ENCODE data around the gene IQCF2.
"Not testable (repeated sequence)": the region's sequence is repeated elsewhere in the genome, so short reads cannot be mapped to it uniquely, and the experiment has no call there.

IQCF2 gene

DNA sequence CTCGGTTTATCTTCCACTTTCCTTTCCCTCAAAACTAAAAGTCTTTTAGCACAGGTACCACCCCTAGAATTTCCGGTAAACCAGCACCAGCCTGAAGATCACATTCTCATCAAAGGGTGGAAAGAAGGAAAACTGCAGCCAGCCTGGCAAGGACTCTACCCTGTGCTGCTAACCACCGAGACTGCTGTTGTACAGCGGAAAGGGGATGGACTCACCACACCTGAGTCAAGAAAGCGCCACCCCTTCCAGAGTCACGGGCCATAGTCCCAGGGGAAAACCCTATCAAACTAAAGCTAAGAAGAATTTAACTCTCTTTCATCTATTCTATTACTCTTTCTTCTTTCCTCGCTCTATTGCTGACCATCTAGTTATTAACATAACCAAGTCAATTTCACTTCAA, 38.6 kb downstream of the IQCF2 start:
- H3K27ac ChIP-seq (ENCODE audit: low read depth, low read length); H3K79me1 ChIP-seq (ENCODE audit: low read length); H3K27me3 ChIP-seq (ENCODE audit: insufficient read depth, low read length); H3K4me3 ChIP-seq (ENCODE audit: low read depth, low read length); H2AFZ ChIP-seq (ENCODE audit: insufficient read depth, low read length, poor library complexity); H4K91ac ChIP-seq (ENCODE audit: low read depth, low read length); H3K4me1 ChIP-seq (ENCODE audit: control insufficient read depth in 1 of 2, insufficient read depth in 2 of 2, low read length in 2 of 2); H3K14ac ChIP-seq (ENCODE audit: low read length); H3K18ac ChIP-seq (ENCODE audit: low read length); H3K23ac ChIP-seq (ENCODE audit: low read length); H3K4ac ChIP-seq (ENCODE audit: low read depth, low read length); H3K79me2 ChIP-seq (ENCODE audit: control insufficient read depth, insufficient read depth, low read length, poor library complexity); H3K9me3 ChIP-seq (ENCODE audit: insufficient read depth, low read depth, low read length); H2BK120ac ChIP-seq (ENCODE audit: insufficient read depth, low read length, poor library complexity); H2BK5ac ChIP-seq (ENCODE audit: low read depth, low read length, poor library complexity); H3K4me2 ChIP-seq (ENCODE audit: low read length); H2AK5ac ChIP-seq (ENCODE audit: low read length); H4K12ac ChIP-seq (ENCODE audit: low read depth, low read length); H3K36me3 ChIP-seq (ENCODE audit: control insufficient read depth in 1 of 2, insufficient read depth in 2 of 2, low read length in 2 of 2); H3K9ac ChIP-seq (ENCODE audit: low read length); DNase-seq; H4K8ac ChIP-seq (ENCODE audit: low read depth, low read length); H2BK12ac ChIP-seq (ENCODE audit: low read length): not testable (repeated sequence)
- no CpG with 5 or more reads among the region's 7 CpGs for WGBS (ENCODE audit: extremely low coverage, insufficient coverage, insufficient read length)

DNA sequence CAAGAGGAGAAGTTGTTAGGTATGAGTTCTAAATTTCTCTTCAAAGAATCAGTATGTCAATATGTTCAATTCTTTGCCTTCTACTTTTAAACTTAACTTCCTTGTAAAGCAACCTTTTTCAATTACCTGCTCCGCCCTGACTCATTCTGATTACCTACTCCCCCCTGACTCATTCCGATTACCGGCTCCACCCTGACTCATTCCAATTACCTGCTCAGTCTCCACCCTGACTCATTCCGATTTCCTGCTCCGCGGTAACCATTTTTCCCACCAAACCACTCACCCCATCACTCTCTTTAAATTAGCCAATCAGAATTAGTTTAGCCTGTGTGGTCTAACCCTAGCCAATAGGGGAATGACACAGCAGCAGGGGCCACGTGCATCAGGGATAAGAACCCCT, 40.9 kb downstream of the IQCF2 start:
- peak in 1 of 2 donors; percentile 4 for DNase-seq
- not testable (repeated sequence) for H3K18ac ChIP-seq (ENCODE audit: low read length); H3K4me1 ChIP-seq (ENCODE audit: control insufficient read depth in 1 of 2, insufficient read depth in 2 of 2, low read length in 2 of 2); H3K27ac ChIP-seq (ENCODE audit: low read depth, low read length); H3K79me2 ChIP-seq (ENCODE audit: control insufficient read depth, insufficient read depth, low read length, poor library complexity); H2AK5ac ChIP-seq (ENCODE audit: low read length); H3K9me3 ChIP-seq (ENCODE audit: insufficient read depth, low read depth, low read length); H2AFZ ChIP-seq (ENCODE audit: insufficient read depth, low read length, poor library complexity); H3K4me3 ChIP-seq (ENCODE audit: low read depth, low read length); H3K9ac ChIP-seq (ENCODE audit: low read length); H2BK120ac ChIP-seq (ENCODE audit: insufficient read depth, low read length, poor library complexity); H3K23ac ChIP-seq (ENCODE audit: low read length); H4K12ac ChIP-seq (ENCODE audit: low read depth, low read length); H3K36me3 ChIP-seq (ENCODE audit: control insufficient read depth in 1 of 2, insufficient read depth in 2 of 2, low read length in 2 of 2); H3K4me2 ChIP-seq (ENCODE audit: low read length); H3K79me1 ChIP-seq (ENCODE audit: low read length); H3K4ac ChIP-seq (ENCODE audit: low read depth, low read length); H4K8ac ChIP-seq (ENCODE audit: low read depth, low read length); H4K91ac ChIP-seq (ENCODE audit: low read depth, low read length); H3K27me3 ChIP-seq (ENCODE audit: insufficient read depth, low read length); H2BK5ac ChIP-seq (ENCODE audit: low read depth, low read length, poor library complexity); H3K14ac ChIP-seq (ENCODE audit: low read length); H2BK12ac ChIP-seq (ENCODE audit: low read length)
- WGBS (ENCODE audit: extremely low coverage, insufficient coverage, insufficient read length): no CpG with 5 or more reads among the region's 7 CpGs

DNA sequence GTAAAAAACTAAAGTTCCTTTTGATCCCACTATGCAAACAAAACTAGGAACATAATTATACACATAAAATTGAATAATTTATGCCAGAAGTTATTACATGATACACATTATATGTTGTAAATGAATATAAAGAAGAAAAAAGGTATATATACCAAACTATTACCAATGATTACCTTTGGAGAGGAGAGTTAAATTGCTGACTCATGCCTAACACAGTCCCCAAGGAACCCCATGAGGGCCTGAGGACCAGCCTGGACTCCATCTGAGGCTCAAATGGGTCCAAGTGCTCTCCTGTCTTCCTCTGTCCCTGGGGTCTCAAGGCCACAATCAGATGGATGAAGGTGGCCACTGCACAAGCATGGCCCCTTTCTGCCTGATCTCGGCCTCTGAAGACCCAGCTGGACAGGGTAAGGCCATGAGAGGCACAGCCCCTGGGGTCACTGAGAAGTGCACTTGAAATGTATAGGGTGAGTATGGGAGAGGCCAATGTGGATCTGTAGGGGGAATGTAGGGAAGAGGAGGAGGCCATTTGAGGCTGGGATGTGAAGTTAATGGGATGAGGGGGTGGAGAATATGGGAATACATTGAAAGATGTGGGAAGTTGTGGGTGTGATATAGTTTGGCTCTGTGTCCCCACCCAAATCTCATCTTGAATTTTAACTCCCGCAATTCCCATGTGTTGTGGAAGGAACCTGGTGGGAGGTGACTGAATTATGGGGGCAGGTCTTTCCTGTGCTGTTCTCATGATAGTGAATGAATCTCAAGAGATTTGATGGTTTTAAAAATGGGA, 42.8 kb downstream of the IQCF2 start:
- no peak overlapping the region for H2BK5ac ChIP-seq (ENCODE audit: low read depth, low read length, poor library complexity)
- no peaks in the 10 kb centered on the region for H3K79me1 ChIP-seq (ENCODE audit: low read length)
- no peak overlapping the region for H4K12ac ChIP-seq (ENCODE audit: low read depth, low read length)
- no peak overlapping the region for H4K8ac ChIP-seq (ENCODE audit: low read depth, low read length)
- no peak overlapping the region for H3K4me3 ChIP-seq (ENCODE audit: low read depth, low read length)
- H2AFZ ChIP-seq (ENCODE audit: insufficient read depth, low read length, poor library complexity): no peak overlapping the region
- H3K18ac ChIP-seq (ENCODE audit: low read length): no peak overlapping the region
- H2BK120ac ChIP-seq (ENCODE audit: insufficient read depth, low read length, poor library complexity): no peak overlapping the region
- H3K9ac ChIP-seq (ENCODE audit: low read length): no peak overlapping the region
- H3K14ac ChIP-seq (ENCODE audit: low read length): no peak overlapping the region
- H3K79me2 ChIP-seq (ENCODE audit: control insufficient read depth, insufficient read depth, low read length, poor library complexity): no peaks in the 10 kb centered on the region
- no peak for DNase-seq
- H3K23ac ChIP-seq (ENCODE audit: low read length): no peak overlapping the region
- no peak overlapping the region for H3K27ac ChIP-seq (ENCODE audit: low read depth, low read length)
- H3K4me2 ChIP-seq (ENCODE audit: low read length): no peak overlapping the region
- H3K4ac ChIP-seq (ENCODE audit: low read depth, low read length): no peak overlapping the region
- H3K9me3 ChIP-seq (ENCODE audit: insufficient read depth, low read depth, low read length): peaks cover 7% of the 10 kb centered on the region
- H2AK5ac ChIP-seq (ENCODE audit: low read length): no peak overlapping the region
- H4K91ac ChIP-seq (ENCODE audit: low read depth, low read length): no peak overlapping the region
- H2BK12ac ChIP-seq (ENCODE audit: low read length): no peak overlapping the region
- H3K4me1 ChIP-seq (ENCODE audit: control insufficient read depth in 1 of 2, insufficient read depth in 2 of 2, low read length in 2 of 2): no peaks in the 10 kb centered on the region
- WGBS (ENCODE audit: extremely low coverage, insufficient coverage, insufficient read length): no CpG with 5 or more reads among the region's 2 CpGs
- H3K27me3 ChIP-seq (ENCODE audit: insufficient read depth, low read length): no peaks in the 10 kb centered on the region
- no peaks in the 10 kb centered on the region for H3K36me3 ChIP-seq (ENCODE audit: control insufficient read depth in 1 of 2, insufficient read depth in 2 of 2, low read length in 2 of 2)

DNA sequence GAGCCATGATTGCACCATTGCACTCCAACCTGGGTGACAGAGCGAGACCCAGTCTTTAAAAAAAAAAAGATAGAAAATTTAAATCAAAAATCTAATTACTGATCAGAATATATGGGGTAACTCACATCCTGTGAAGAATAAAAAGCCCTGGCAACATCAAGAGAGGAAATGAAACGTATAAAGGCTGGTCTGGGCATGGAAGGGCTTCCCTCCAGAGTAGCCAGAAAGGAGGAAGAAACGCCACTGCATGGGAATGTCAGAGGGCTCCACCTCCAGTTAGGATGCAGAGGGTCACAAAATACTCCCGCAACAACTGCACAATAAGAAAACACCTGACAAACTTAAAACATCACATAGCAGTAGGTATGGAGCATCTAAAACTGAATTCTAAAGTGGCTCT, 46.6 kb downstream of the IQCF2 start:
- H4K8ac ChIP-seq (ENCODE audit: low read depth, low read length): no peak overlapping the region
- no peaks in the 10 kb centered on the region for H3K36me3 ChIP-seq (ENCODE audit: control insufficient read depth in 1 of 2, insufficient read depth in 2 of 2, low read length in 2 of 2)
- H3K14ac ChIP-seq (ENCODE audit: low read length): no peak overlapping the region
- no peak for DNase-seq
- no peak overlapping the region for H3K9ac ChIP-seq (ENCODE audit: low read length)
- no peak overlapping the region for H2AFZ ChIP-seq (ENCODE audit: insufficient read depth, low read length, poor library complexity)
- peaks cover 7% of the 10 kb centered on the region for H3K9me3 ChIP-seq (ENCODE audit: insufficient read depth, low read depth, low read length)
- no peak overlapping the region for H4K91ac ChIP-seq (ENCODE audit: low read depth, low read length)
- H2BK120ac ChIP-seq (ENCODE audit: insufficient read depth, low read length, poor library complexity): no peak overlapping the region
- no peak overlapping the region for H3K4me3 ChIP-seq (ENCODE audit: low read depth, low read length)
- H4K12ac ChIP-seq (ENCODE audit: low read depth, low read length): no peak overlapping the region
- H2BK5ac ChIP-seq (ENCODE audit: low read depth, low read length, poor library complexity): no peak overlapping the region
- H3K4me2 ChIP-seq (ENCODE audit: low read length): no peak overlapping the region
- H3K27me3 ChIP-seq (ENCODE audit: insufficient read depth, low read length): no peaks in the 10 kb centered on the region
- no peaks in the 10 kb centered on the region for H3K79me2 ChIP-seq (ENCODE audit: control insufficient read depth, insufficient read depth, low read length, poor library complexity)
- no CpG with 5 or more reads among the region's 4 CpGs for WGBS (ENCODE audit: extremely low coverage, insufficient coverage, insufficient read length)
- no peaks in the 10 kb centered on the region for H3K4me1 ChIP-seq (ENCODE audit: control insufficient read depth in 1 of 2, insufficient read depth in 2 of 2, low read length in 2 of 2)
- no peak overlapping the region for H2BK12ac ChIP-seq (ENCODE audit: low read length)
- H3K4ac ChIP-seq (ENCODE audit: low read depth, low read length): no peak overlapping the region
- no peaks in the 10 kb centered on the region for H3K79me1 ChIP-seq (ENCODE audit: low read length)
- no peak overlapping the region for H3K18ac ChIP-seq (ENCODE audit: low read length)
- H3K27ac ChIP-seq (ENCODE audit: low read depth, low read length): no peak overlapping the region
- no peak overlapping the region for H3K23ac ChIP-seq (ENCODE audit: low read length)
- no peak overlapping the region for H2AK5ac ChIP-seq (ENCODE audit: low read length)

All from trophoblast cell (in vitro differentiated cells and primary cell).